Ovary (tissue), 9 donors: ENCODE data around the gene GARIN1A. TPM values are rescaled to one million over a fixed set of nuclear protein-coding genes. Genes with fewer than 3 reads are reported as not detected.
"Not testable (repeated sequence)": the region's sequence is repeated elsewhere in the genome, so short reads cannot be mapped to it uniquely, and the experiment has no call there.

Source experiments
- DNase-seq, 5 donors: peaks; one replicate each; pipeline ENCODE4 v3.0.0-alpha.2; 2019 to 2020
- H3K27ac ChIP-seq, 2 donors: fragments of 200-600 bp; one replicate each; pipeline versions ENCODE4 v1.5.1 to v1.8.0; 2019 to 2022
- H3K27me3 ChIP-seq: fragments of 200-600 bp; one replicate; pipeline ENCODE4 v1.8.0; 2022
- H3K36me3 ChIP-seq: fragments of 200-600 bp; sonication (generic); one replicate; pipeline ENCODE4 v1.5.1; 2019
- H3K4me1 ChIP-seq: one replicate; pipeline ENCODE4 v1.8.1; 2013; ENCODE audit warnings: mild to moderate bottlenecking, moderate library complexity; ENCODE audit not compliant: insufficient read depth
- H3K4me3 ChIP-seq: fragments of 200-600 bp; sonication (generic); one replicate; pipeline ENCODE4 v1.5.1; 2017
- H3K9me3 ChIP-seq, 2 donors: fragments of 200-600 bp in 1 of 2; sonication (generic) in 1 of 2; one replicate each; pipeline versions ENCODE4 v1.5.1 to v1.8.1; 2013 to 2019; ENCODE audit warnings: mild to moderate bottlenecking in 1 of 2, moderate library complexity in 1 of 2
- EP300 ChIP-seq: sonication (generic); formaldehyde crosslinking; IDR thresholded peaks from one replicate; pipeline ENCODE4 v1.6.1; 2017; ENCODE audit warnings: antibody characterized with exemption
- POLR2A ChIP-seq: fragments of 450-650 bp; IDR thresholded peaks from one replicate; pipeline ENCODE4 v1.6.1; 2017; ENCODE audit warnings: antibody characterized with exemption, mild to moderate bottlenecking, moderate library complexity
- WGBS, 3 donors: extraction: QIAGEN DNeasy Blood & Tissue Kit in 1 of 3; methylation state at CpG; one replicate each; pipeline versions ENCODE4 v1.1.5 to v1.1.7; 2013 to 2017; 5-methylcytosine and 5-hydroxymethylcytosine counted together
- intact Hi-C, 4 donors: fragments of 100-400 bp; cut with DNase I; formaldehyde crosslinking; loops; one replicate each; pipeline versions ENCODE4 v1.11.0 to v1.15.1; 2022 to 2023
- polyA plus RNA-seq, 2 donors: library from polyadenylated mRNA; stranded (reverse); fragments of 200-250 nt in 1 of 2; fragments of 350-450 nt in 1 of 2; fragmentation: Illumina TruSeq in 1 of 2; extraction: RNeasy Lipid Tissue Mini Kit (QIAGEN cat#74804) in 1 of 2; gene quantifications; one replicate each; pipeline ENCODE4 v1.2.3, GENCODE V29; 2013 to 2014
- total RNA-seq, 7 donors: library from RNA; depleted of rRNA in 2 of 7; stranded (reverse); fragments of >200 nt in 2 of 7; fragmentation: NEBNext Ultra II Directional in 3 of 7; extraction: Animal tissue kit (Norgen Biotek cat#: 25700) in 3 of 7; gene quantifications; one replicate each; pipeline versions ENCODE4 v1.1.0 to v1.2.4, GENCODE V29; 2016 to 2023
- TF ChIP-seq, protein P1 (sequence below), 3 donors: fragments of 450-650 bp in 2 of 3; fragments of 200-600 bp in 1 of 3; IDR thresholded peaks; one replicate each; pipeline versions ENCODE4 v1.5.1 to v1.8.0; 2016 to 2022; ENCODE audit warnings: antibody characterized with exemption in 3 of 3, mild to moderate bottlenecking in 1 of 3
- donor health status: DM: no; HTN: no; CAD: no; lungs with moderate emphysema.
- donor health status: DM: no; HTN: no; CAD: no.
- donor health status: Bipolar disorder and iron deficiency.
- donor health status: DM: yes; HTN: yes; CAD: no.
- donor health status: DM: no; HTN: no; CAD: no.
- donor health status: DM: yes; HTN: yes; CAD: no.

Gene GARIN1A
- total and polyA plus RNA-seq, 9 donors, result 0.36 to 4.0 (median 1.3) TPM

DNA sequence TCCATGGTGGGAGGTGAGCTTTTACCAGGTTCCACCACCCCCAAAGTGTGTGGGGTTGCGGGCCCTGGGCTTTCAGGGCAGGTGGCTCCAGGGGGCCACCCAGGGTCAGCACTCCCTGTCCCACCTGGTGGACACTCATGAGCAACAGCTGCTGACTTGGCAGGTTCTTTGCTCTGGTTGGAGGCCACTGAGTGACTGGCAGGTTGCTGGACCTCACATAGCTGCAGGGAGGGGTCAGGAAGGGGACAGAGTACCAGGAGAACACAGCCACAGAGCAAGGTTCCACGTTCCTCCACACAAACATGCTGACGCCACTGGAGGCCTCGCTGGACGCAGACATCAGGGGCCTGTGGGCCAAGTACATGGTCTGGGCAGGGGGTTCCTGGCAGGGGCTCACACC, 13.7 kb upstream of the GARIN1A start:
- 76 to 83% (median 80%) methylated on average over 4 to 5 of the region's 5 CpGs for WGBS, 3 donors
- intact Hi-C loops, H3K4me1 ChIP-seq, H3K27ac ChIP-seq, H3K27me3 ChIP-seq, H3K9me3 ChIP-seq, DNase-seq, H3K4me3 ChIP-seq, H3K36me3 ChIP-seq: not testable (repeated sequence)

DNA sequence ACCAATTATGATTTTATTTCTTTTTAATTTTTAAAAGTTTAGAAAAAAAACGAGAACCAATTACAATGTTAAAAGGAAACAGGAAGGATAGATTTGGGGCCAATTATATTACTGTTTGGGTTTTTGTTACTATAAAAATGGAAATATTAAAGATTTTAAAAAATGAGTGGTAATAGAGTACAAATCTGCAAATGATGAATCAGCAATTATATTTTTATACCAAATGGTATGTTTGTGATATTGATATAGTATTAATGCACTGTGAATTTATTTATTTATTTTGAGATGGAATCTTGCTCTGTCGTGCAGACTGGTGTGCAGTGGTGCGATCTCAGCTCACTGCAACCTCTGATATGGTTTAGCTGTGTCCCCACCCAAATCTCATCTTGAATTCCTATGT, 11.5 kb upstream of the GARIN1A start:
- no peak for DNase-seq
- no peak overlapping the region for H3K27ac ChIP-seq
- no peak for TF ChIP-seq EP300
- TF ChIP-seq POLR2A, result no peak
- TF ChIP-seq, protein P1, sequence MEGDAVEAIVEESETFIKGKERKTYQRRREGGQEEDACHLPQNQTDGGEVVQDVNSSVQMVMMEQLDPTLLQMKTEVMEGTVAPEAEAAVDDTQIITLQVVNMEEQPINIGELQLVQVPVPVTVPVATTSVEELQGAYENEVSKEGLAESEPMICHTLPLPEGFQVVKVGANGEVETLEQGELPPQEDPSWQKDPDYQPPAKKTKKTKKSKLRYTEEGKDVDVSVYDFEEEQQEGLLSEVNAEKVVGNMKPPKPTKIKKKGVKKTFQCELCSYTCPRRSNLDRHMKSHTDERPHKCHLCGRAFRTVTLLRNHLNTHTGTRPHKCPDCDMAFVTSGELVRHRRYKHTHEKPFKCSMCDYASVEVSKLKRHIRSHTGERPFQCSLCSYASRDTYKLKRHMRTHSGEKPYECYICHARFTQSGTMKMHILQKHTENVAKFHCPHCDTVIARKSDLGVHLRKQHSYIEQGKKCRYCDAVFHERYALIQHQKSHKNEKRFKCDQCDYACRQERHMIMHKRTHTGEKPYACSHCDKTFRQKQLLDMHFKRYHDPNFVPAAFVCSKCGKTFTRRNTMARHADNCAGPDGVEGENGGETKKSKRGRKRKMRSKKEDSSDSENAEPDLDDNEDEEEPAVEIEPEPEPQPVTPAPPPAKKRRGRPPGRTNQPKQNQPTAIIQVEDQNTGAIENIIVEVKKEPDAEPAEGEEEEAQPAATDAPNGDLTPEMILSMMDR (IDR thresholded peaks at IDR 0.05), result no peak
- H3K4me1 ChIP-seq, result no peaks in the 10 kb centered on the region
- H3K27me3 ChIP-seq, result no peaks in the 10 kb centered on the region
- no peaks in the 10 kb centered on the region for H3K36me3 ChIP-seq
- H3K9me3 ChIP-seq, result no peaks in the 10 kb centered on the region
- intact Hi-C loops, result no loop called here
- H3K4me3 ChIP-seq, result no peak overlapping the region
- WGBS, 3 donors, result 87 to 94% (median 90%) methylated on average over 3 of the region's 3 CpGs

DNA sequence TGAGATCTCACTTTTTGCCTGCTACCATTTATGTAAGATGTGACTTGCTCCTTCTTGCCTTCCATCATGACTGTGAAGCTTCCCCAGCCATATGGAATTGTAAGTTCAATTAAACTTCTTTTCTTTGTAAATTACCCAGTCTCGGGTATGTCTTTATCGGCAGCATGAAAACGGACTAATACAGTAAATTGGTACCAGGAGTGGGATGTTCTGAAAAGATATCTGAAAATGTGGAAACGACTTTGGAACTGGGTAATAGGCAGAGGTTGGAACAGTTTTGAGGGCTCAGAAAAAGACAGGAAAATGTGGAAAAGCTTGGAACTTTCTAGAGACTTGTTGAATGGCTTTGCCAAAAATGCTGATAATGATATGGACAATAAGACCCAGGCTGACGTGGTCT, 10.6 kb upstream of the GARIN1A start:
- intact Hi-C loops, result no loop called here

DNA sequence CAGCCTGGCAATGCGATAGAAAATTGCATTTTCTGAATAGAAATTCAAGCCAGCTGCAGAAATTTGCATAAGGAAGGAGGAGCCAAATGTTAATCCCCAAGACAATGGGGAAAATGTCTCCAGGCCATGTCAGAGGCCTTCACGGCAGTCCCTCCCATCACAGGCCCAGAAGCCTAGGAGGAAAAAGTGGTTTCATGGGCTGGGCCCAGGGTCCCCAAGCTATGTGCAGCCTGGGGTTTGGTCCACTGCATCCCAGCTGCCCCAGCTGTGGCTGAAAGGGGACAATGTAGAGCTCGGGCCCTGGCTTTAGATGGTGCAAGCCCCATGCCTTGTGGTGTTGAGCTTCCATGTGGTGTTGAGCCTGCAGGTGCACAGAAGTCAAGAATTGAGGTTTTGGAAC, 10.0 kb upstream of the GARIN1A start:
- Histone ChIP-seq H3K27ac (no peak overlapping the region), H3K27me3 (no peaks in the 10 kb centered on the region), H3K4me3 (no peak overlapping the region), H3K36me3 (no peaks in the 10 kb centered on the region), H3K4me1 (no peaks in the 10 kb centered on the region), H3K9me3 (no peaks in the 10 kb centered on the region)
- DNase-seq, result no peak
- intact Hi-C loops, result no loop called here
- TF ChIP-seq, protein P1 (IDR thresholded peaks at IDR 0.05), result no peak
- TF ChIP-seq EP300, result no peak
- TF ChIP-seq POLR2A, result no peak
- 98 to 100% (median 99%) methylated on average over 3 of the region's 3 CpGs for WGBS, 3 donors

More for the DNA sequence above, 10.6 kb upstream of the GARIN1A start:
- Histone ChIP-seq H3K27ac (no peak overlapping the region), H3K4me1 (no peaks in the 10 kb centered on the region), H3K36me3 (no peaks in the 10 kb centered on the region), H3K27me3 (no peaks in the 10 kb centered on the region), H3K4me3 (no peak overlapping the region), H3K9me3 (no peaks in the 10 kb centered on the region)
- 98 to 99% (median 98%) methylated on average over 5 of the region's 5 CpGs for WGBS, 3 donors
- TF ChIP-seq POLR2A (no peak), EP300 (no peak)
- TF ChIP-seq, protein P1 (IDR thresholded peaks at IDR 0.05), result no peak
- no peak for DNase-seq

DNA sequence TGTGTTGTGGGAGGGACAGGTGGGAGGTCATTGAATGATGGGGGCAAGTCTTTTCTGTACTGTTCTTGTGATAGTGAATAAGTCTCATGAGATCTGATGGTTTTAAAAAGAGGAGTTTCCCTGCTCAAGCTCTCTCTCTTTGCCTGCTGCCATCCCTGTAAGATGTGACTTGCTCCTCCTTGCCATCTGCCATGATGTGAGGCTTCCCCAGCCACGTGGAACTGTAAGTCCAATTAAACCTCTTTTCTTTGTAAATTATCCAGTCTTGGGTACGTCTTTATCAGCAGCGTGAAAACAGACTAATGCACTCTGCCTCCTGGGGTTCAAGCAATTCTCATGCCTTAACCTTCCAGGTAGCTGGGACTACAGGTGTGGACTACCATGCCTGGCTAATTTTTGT, 8.9 kb upstream of the GARIN1A start:
- H3K36me3 ChIP-seq, intact Hi-C loops, H3K27ac ChIP-seq, DNase-seq, H3K9me3 ChIP-seq, H3K27me3 ChIP-seq, H3K4me1 ChIP-seq, H3K4me3 ChIP-seq: not testable (repeated sequence)
- 90 to 96% (median 90%) methylated on average over 3 of the region's 3 CpGs for WGBS, 3 donors

DNA sequence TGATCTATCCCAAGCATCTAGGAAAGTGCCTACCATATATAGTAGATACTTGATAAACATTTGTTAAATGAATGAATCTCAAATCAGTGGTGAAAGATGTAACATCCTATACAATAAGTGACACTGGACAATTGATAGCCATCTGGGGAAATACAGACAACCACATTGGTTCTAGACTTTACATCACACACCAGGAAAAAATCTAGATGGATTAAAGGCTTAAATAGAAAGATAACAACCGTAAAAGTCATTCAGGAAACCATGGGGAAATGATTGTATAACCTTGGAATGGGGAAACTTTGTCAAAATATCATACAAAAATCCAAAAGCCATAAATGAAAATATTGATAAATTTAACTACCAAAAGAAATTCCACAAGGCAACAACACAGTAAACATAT, 7.0 kb upstream of the GARIN1A start:
- Histone ChIP-seq H3K27ac (no peak overlapping the region), H3K36me3 (no peaks in the 10 kb centered on the region), H3K4me1 (no peaks in the 10 kb centered on the region), H3K4me3 (no peak overlapping the region), H3K27me3 (no peaks in the 10 kb centered on the region), H3K9me3 (no peaks in the 10 kb centered on the region)
- TF ChIP-seq, protein P1 (IDR thresholded peaks at IDR 0.05), result no peak
- TF ChIP-seq EP300, result no peak
- TF ChIP-seq POLR2A, result no peak
- intact Hi-C loops, result no loop called here
- DNase-seq, result no peak
- 22 to 48% (median 35%) methylated on average over 1 of the region's 1 CpG for WGBS, 3 donors
